Stimulated activated CD8-positive, alpha-beta memory T cell treated with anti-CD3 and anti-CD28 coated beads, Interleukin-7, amount 100 ng/mL, for 24 hours (primary cell): ENCODE measurements around the gene KRT71.
"Not testable (repeated sequence)": the region's sequence is repeated elsewhere in the genome, so short reads cannot be mapped to it uniquely, and the experiment has no call there.

Experiments
- DNase-seq: peaks from one replicate; pipeline ENCODE4 v3.0.0-alpha.2; 2020; ENCODE audit warnings: low read depth

KRT71 gene

DNA sequence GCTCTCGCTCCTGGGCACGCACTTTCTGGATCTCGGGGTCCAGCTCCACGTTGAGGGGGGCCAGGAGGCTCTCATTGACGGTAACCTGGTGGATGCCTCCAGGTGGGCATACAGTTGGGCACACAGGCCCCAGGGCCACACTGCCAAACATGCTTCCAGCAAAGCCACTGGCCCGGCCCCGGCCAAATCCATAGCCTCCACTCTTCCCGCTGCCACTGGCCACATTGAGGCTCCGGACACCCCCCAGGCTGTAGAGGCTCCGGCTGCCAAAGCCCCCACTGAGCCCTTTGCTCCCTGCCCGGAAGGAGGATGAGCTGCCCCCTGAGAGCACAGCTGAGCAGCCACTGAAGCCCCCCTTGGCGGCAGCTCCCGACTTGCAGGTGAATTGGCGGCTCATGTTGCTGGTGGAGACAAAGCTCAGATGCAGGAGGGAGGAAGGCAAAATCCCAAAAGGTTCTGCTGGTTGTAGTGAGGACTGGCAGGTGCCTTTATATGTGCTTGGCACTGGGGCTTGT, at the start of gene KRT71:
KRT71 (minus strand) TSS at position 465 of the 515 bp plus-strand sequence; CDS start at position 397, 68 bp downstream.
- DNase-seq, result no peak

DNA sequence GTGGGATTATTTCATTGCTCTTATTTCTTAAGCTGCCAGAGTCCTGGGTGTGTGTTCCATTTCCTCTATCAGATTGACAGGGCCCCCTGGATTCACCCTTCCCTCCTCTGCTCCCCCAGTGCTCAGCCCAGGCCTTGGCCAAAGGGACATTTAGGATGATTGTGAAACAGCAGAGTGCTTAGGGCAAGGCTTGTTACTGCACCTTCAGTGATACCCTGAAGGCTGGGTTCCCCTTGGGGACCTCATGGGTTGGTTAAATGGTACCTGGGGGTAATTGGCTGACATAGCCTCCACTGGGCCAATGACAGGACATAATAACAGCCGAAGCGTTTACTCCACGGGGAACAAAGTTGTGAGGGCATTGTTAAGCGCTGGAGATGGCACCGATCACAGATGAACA, 49.6 kb upstream of the KRT71 start:
- no peak for DNase-seq

GRCh38 chr12:52601671-52602070, 48.7 kb upstream of the KRT71 start:
- no peak for DNase-seq

GRCh38 chr12:52600941-52601481, 48.1 kb upstream of the KRT71 start, which contains the start of gene KRT72:
KRT72 (minus strand) TSS chr12:52601463; CDS start chr12:52601452, 11 bp downstream.
- no peak for DNase-seq

DNA sequence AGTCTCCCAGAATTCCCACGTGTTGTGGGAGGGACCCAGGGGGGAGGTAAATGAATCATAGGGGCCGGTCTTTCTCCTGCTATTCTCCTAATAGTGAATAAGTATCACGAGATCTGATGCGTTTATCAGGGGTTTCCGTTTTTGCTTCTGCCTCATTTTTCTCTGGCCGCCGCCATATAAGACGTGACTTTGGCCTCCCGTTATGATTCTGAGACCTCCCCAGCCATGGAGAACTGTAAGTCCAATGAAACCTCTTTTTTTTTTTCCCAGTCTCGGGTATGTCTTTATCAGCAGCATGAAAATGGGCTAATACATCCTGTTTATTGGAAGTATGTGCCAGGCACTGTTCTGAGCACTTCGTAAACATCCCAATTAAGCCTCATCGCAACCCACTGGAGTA, 47.5 kb upstream of the KRT71 start:
- DNase-seq, result no peak

DNA sequence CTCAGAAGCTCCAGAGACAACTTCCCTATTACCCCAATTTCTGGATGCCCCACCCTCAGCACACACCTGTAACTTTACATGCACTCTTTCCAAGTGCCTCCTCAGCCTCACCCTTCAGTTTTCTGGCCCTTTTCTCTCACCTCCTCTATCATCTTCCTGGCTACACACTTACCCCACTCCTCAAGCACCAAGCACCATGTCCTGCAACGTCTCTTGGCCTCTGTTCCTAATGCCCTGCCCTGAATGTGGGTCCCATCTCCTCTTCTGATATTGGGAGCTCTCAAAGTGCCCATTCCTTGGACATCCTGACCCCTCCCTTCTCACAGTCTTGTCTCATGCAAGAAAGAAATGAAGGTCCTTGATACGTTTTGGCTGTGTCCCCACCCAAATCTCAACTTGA, 47.1 kb upstream of the KRT71 start:
- no peak for DNase-seq

GRCh38 chr12:52598966-52599365, 46.0 kb upstream of the KRT71 start:
- DNase-seq, result no peak

DNA sequence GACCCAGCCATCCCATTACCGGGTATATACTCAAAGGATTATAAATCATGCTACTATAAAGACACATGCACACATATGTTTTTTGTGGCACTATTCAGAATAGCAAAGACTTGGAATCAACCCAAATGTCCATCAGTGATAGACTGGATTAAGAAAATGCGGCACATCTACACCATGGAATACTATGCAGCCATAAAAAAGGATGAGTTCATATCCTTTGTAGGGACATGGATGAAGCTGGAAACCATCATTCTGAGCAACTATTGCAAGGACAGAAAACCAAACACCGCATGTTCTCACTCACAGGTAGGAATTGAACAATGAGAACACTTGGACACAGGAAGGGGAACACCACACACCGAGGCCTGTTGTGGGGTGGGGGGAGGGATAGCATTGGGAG, 41.3 kb upstream of the KRT71 start:
- not testable (repeated sequence) for DNase-seq

- DNase-seq, result no peak
Observed at GRCh38 chr12:52591521-52591920, 38.6 kb upstream of the KRT71 start.

DNA sequence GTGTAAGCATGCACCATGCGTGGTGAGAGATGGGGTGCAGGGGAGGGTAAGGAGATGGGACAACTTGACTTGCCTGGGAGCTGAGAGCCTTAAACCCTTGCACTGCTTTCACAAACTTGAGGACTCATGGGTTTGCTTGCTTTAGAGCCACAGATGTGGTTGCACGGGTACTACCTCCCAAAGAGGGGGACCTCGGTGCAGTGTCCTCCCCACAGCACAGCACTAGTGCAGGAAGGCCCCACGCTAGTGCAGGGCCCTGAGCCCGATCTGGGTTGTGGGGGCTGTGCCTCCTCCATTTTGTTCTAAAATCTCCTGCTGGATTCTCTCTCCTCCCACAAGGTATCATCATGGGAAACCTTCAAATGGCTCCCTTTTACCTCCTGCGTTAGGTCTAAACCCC, 37.1 kb upstream of the KRT71 start:
- no peak for DNase-seq

DNA sequence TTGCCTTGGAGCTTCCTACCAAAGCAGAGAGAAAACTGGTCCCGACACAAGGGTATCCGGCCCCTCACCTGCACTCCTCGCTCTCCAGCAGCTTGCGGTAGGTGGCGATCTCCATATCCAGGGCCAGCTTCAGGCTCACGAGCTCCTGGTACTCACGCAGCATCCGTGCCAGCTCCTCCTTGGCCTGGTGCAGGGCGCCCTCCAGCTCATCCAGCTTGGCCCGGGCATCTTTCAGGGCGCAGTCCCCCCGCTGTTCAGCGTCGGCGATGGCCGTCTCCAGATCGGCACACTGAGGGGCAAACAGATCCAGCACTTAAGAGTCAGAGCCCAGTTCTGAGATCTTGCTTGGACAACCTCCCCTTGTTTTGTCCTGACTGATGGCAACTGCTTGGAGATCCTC, 34.6 kb upstream of the KRT71 start:
- DNase-seq, result no peak

DNA sequence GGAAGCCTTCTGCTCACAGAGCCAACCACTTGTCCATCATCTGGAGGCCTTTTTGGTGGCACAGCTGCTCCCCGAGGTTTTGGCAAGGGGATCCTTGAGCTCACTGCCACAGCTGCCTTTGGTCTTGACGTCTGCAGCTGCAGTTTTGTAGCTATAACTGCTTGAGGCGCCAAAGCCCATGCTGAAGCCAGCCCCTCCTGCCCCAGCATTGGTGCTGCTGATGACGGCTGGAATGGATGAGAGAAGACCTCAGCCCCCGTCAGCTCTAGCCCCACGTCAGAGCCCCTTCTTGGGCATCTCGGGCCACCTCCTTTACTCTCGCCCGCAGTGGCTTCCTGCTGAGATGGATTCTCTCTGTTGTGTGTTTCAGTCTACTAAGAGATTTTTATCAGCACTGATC, 33.0 kb upstream of the KRT71 start:
- no peak for DNase-seq

DNA sequence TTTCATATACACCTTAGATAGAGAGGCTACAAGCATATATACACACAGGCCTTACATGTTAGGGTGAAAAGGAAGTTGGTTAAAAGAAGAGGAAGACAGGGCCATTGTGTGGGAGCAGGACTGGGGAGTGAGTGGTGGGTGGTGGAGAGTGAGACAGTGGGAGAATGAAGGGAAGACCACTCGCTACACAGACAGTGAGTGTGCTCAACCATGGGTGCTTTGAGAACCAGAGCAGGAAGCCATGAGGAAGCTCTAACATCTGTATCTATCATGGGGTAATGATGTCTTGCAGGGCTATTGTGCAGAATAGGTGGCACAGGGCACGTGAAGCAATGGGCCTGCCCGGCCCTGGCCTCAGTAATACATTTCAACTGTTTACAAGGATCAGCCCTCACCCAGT, 32.1 kb upstream of the KRT71 start:
- DNase-seq, result no peak

GRCh38 chr12:52584156-52584682, 31.3 kb upstream of the KRT71 start:
- DNase-seq, result no peak

DNA sequence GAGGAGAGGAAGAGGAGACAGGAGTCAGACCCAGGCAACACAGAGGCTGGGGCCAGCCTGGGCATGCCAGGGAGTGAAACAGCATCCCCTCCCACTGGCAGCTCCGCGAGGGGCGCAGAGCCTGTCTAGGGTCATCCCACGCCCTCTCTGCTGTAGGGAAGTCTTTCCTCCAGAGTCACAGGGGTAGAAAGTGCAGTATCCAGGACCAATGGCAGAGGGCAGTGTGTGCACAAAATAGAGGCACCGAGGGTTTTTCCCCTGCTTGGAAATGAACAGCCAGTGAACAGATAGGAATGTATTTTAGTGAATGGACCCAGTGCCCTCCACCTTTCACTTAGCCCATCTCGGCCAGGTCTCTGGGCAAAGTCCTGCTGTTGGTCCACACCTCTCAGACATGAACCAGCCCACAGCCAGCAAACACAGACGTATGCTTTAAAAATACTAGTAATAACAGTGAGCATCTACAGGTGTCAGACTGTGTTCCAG, 30.1 kb upstream of the KRT71 start:
- peak; percentile 40 for DNase-seq

DNA sequence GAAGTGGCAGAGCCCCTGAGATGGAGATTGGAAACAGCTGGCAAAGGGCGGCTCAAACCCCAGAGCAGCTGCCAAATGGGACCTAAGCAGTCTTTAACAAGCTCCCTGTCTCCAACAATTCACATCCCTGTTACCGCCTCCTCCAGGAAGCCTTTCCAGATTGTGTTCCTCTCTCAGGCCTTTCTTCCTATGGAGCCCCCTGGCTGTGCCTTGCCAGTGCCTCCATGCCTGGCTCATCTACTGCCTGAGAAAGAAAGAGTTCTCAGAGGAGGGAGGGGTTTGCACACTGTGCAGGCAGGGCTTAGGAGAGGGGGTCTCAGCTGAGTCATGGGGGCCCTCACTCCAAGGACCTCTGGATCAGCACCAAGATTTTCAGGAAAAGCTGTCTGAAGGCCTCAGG, 29.5 kb upstream of the KRT71 start:
- DNase-seq, result no peak

DNA sequence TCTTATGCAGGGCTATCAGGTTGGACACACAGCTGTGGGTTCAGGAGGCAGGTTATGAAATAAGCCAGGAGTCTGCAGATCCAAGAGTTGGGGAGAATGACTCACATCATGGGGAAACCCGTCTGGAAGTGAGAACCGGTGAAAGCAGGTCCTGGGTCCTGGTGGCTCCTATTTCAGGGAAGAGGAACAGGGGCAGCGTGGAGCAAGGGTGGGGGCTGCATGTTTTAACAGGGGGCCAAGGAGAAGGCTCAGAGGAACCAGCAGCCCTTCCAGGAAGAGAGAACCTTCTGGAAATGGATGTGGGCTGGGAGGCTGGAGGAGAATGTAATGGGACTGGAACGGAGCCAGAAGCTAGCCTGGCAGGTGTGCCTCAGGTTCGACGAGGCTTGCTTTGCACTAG, 28.5 kb upstream of the KRT71 start:
- no peak for DNase-seq

- DNase-seq, result no peak
Observed at GRCh38 chr12:52581066-52581465, 28.1 kb upstream of the KRT71 start.

DNA sequence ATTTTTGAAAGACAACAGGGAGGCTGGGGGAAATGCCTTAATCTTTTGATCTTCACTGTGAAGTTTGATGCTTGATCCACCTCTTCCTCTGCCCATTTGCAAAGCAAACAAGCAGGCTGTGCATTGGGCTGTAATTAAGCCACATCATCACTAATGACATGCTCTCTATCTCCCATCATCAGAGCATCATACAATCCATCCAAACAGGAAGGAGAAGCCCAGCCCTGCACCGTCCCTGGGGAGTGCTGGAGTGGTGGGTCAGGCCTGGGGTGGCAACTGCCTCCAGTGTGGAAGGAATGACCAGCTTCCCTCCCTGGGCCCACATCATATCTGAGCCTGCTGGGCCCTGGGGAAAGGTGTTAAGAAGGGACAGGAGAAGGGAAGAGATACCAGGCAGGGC, 27.6 kb upstream of the KRT71 start:
- DNase-seq, result no peak

DNA sequence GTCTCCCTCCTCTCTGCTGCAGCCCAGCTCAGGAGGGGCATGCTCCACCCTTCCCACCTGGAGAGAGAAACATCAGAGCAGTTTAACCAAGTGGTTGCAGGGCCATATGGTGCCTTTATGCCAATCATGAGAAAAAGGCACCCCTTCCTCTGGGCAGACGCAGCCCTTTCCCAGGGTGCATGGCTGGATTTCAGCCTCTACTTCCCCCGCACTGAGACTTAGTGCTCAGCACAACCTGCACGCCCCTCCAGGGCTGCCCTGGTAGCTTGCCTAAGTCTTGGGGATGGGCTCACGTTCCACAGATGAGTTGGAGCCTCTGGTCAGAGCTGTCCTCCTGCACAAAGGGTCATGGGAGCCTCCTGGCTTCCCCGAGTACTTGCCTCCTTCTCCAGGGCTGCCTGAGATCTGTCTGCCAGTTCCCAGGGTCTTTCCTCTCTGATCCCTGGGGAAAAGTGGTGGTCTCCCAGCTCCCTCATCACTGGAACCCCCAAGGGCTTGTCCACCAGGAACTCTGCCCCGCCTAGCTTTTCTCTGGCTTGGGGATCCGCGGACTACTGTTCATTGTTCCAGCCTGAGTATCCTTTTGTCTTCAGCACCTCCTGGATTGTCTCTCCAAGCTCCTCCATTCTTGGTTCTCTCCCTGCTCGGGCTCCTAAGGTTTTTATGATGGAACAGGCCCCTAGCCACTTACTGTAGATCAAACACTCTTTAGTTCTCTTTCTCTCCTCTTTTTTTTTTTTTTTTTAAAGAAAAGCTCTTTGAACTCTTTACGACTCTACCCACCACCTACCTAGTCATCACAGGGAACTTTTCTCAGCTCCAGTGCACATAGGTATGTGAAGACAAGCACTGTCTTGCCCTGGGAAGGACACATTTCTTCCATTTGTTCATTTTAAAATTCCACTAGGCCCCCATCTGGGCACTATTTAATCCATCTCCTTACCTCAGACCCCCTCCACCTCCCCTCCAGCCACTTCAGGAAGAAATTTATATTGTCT, 26.8 kb upstream of the KRT71 start:
- DNase-seq, result no peak

GRCh38 chr12:52578469-52578868, 25.5 kb upstream of the KRT71 start:
- DNase-seq, result no peak

DNA sequence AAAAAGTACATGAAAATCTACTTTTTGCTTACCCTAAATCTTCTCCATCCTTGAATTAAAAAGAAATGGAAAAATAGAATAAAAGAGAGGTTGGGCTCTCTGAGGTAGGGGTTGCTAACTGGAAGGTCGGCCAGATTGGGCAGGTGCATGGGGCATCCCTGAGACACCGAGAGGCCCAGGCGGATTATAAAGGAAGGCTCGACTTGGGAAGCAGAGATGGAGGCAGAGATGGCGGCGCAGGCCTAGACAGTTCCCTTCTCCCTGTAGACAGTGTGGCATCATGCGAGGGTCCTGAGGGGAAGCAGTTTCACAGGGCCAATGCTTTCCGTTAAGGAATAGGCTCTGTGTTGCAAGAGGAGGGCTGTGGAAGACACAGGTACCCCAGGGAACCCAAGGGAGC, 24.4 kb upstream of the KRT71 start:
- DNase-seq, result no peak

DNA sequence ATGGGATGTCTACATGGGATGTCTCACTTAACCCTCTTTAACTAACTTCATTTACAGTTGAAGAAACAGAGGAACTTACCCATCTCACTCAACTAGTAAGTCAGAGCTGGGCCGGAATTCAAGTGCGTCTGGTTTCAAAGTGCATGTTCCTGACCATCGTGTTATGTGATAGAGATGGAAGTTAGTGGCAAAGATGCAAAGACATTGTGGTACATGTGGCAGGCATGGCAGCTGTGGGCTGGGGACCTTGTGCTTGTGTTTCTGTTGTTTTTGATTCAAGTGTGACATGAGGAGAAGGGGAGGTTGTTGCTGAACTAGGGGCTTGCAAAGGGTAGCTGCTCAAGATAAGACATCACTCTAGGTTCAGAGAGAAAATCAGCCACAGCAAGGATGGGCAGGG, 23.0 kb upstream of the KRT71 start:
- no peak for DNase-seq
